GM23248 (cell line): ENCODE results near the gene ZNF579. TPM values are rescaled to one million over a fixed set of nuclear protein-coding genes. Genes with fewer than 3 reads are reported as not detected.
A peak's percentile ranks its signal among the peaks of the same experiment; 100 is the strongest.

Source experiments
- DNase-seq: peaks from one replicate; pipeline ENCODE4 v3.0.0-alpha.2; 2015
- H2AFZ ChIP-seq: fragments of 200-600 bp; sonication (generic); 2 replicates; pipeline ENCODE4 v1.6.1; 2016; ENCODE audit warnings: antibody characterized with exemption
- H3F3A ChIP-seq: fragments of 200-600 bp; sonication (generic); 2 replicates; pipeline ENCODE4 v1.6.1; 2016; ENCODE audit warnings: mild to moderate bottlenecking, antibody characterized with exemption, mixed run types; ENCODE audit not compliant: insufficient read depth
- H3K27ac ChIP-seq: fragments of 200-600 bp; sonication (generic); 2 replicates; pipeline ENCODE4 v1.5.1; 2016; ENCODE audit warnings: mild to moderate bottlenecking
- H3K27me3 ChIP-seq: fragments of 200-600 bp; sonication (generic); replicated peaks from 2 replicates; pipeline ENCODE4 v1.6.1; 2016; ENCODE audit warnings: mild to moderate bottlenecking; ENCODE audit not compliant: insufficient read depth
- H3K36me3 ChIP-seq: fragments of 200-600 bp; sonication (generic); 2 replicates; pipeline ENCODE4 v1.6.1; 2016; ENCODE audit warnings: low read depth, mild to moderate bottlenecking
- H3K4me1 ChIP-seq: fragments of 200-600 bp; sonication (generic); 2 replicates; pipeline ENCODE4 v1.6.1; 2016; ENCODE audit warnings: mild to moderate bottlenecking; ENCODE audit not compliant: insufficient read depth
- H3K4me2 ChIP-seq: fragments of 200-600 bp; sonication (generic); one replicate; pipeline ENCODE4 v1.6.1; 2016; ENCODE audit warnings: mild to moderate bottlenecking; ENCODE audit not compliant: unreplicated experiment
- H3K4me3 ChIP-seq: fragments of 200-600 bp; sonication (generic); 2 replicates; pipeline ENCODE4 v1.5.1; 2016; ENCODE audit warnings: mild to moderate bottlenecking
- H3K79me2 ChIP-seq: fragments of 200-600 bp; sonication (generic); 2 replicates; pipeline ENCODE4 v1.6.1; 2016; ENCODE audit warnings: mild to moderate bottlenecking; ENCODE audit not compliant: insufficient read depth
- H3K9ac ChIP-seq: fragments of 200-600 bp; sonication (generic); 2 replicates; pipeline ENCODE4 v1.6.1; 2016; ENCODE audit warnings: mild to moderate bottlenecking
- H3K9me2 ChIP-seq: fragments of 200-600 bp; sonication (generic); 2 replicates; pipeline ENCODE4 v1.6.1; 2016; ENCODE audit warnings: mixed run types, mild to moderate bottlenecking, moderate library complexity; ENCODE audit not compliant: insufficient read depth
- H3K9me3 ChIP-seq: fragments of 200-600 bp; sonication (generic); one replicate; pipeline ENCODE4 v1.6.1; 2017; ENCODE audit warnings: low read depth
- H4K20me1 ChIP-seq: fragments of 200-600 bp; sonication (generic); 2 replicates; pipeline ENCODE4 v1.6.0; 2016; ENCODE audit not compliant: insufficient read depth
- EZH2 ChIP-seq: fragments of 200-600 bp; sonication (generic); IDR thresholded peaks from 2 replicates; pipeline ENCODE4 v1.6.1; 2018; ENCODE audit warnings: antibody characterized with exemption, mild to moderate bottlenecking; ENCODE audit not compliant: insufficient read depth, poor library complexity, severe bottlenecking
- EZH2phosphoT487 ChIP-seq: fragments of 200-600 bp; sonication (generic); IDR thresholded peaks from 2 replicates; pipeline ENCODE4 v1.6.1; 2018; ENCODE audit warnings: antibody characterized with exemption, moderate library complexity, mild to moderate bottlenecking, low read depth; ENCODE audit not compliant: insufficient read depth
- WGBS, 2 experiments: methylation state at CpG; one replicate each; pipeline ENCODE4 v1.1.6; 2015 to 2017; ENCODE audit warnings: low lambda C conversion rate in 2 of 2, low coverage in 1 of 2; ENCODE audit errors: missing lambda C conversion rate in 2 of 2; 5-methylcytosine and 5-hydroxymethylcytosine counted together
- in situ Hi-C: fragments of 300-500 bp; cut with MboI; formaldehyde crosslinking; loops from 2 replicates; pipeline ENCODE4 v1.15.0; 2020
- polyA plus RNA-seq: library from polyadenylated mRNA; unstranded; fragments of >200 nt; fragmentation: Nextera tagmentation; extraction: Ambion mirVana; gene quantifications from 2 replicates; pipeline ENCODE4 v1.2.1, GENCODE V29; 2016
- total RNA-seq: library from RNA; depleted of rRNA; stranded (reverse); fragments of >200 nt; shearing (Covaris generic); gene quantifications from 2 replicates; pipeline ENCODE4 v1.2.3, GENCODE V29; 2014

Gene ZNF579
- total and polyA plus RNA-seq, 2 experiments from 2014 or later = 1.8 to 7.9 TPM

DNA sequence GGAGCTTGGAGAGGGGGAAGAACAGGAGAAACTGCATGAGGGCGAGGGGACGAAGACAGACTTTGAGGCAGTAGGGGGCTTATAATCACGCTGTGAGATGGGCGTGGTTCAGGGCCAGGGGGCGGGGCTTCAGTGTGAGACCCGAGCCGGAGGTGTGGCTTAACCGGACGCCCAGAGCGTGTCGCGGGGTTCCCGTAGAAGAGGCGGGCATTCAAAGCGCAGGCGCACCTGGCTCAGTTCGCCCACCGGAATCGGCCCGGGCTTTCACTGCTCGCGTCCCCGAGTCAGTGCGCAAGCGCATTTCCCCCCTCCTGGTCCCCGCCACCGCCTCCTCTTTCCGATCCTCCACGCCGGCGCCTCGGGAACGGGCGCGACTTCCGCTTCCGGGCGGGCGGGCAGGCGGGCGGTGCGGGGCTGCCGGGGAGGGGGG lies 24.6 kb upstream of the ZNF579 start:
- in situ Hi-C loops = no loop called here
- H3K4me2 ChIP-seq = peak overlapping the region; percentile 91
- 1% methylated on average over 17 to 28 of the region's 43 CpGs for WGBS, 2 experiments
- peak overlapping the region; percentile 91 for H3K9ac ChIP-seq
- H3K79me2 ChIP-seq = peaks cover 55% of the 10 kb centered on the region
- H3K27ac ChIP-seq = peak overlapping the region; percentile 80
- H3K4me3 ChIP-seq = peak overlapping the region; percentile 88
- peaks cover 18% of the 10 kb centered on the region for H3F3A ChIP-seq
- peak; percentile 99 for DNase-seq
- no peaks in the 10 kb centered on the region for H3K27me3 ChIP-seq
- peak overlapping the region; percentile 84 for H2AFZ ChIP-seq
- no peak for TF ChIP-seq EZH2phosphoT487
- H3K36me3 ChIP-seq = peaks cover 13% of the 10 kb centered on the region; the same call in 1 of the 2 replicates
- no peaks in the 10 kb centered on the region for H3K9me3 ChIP-seq
- H4K20me1 ChIP-seq = peaks cover 4% of the 10 kb centered on the region; the same call in 1 of the 2 replicates
- no peaks in the 10 kb centered on the region for H3K9me2 ChIP-seq
- peaks cover 15% of the 10 kb centered on the region for H3K4me1 ChIP-seq

DNA sequence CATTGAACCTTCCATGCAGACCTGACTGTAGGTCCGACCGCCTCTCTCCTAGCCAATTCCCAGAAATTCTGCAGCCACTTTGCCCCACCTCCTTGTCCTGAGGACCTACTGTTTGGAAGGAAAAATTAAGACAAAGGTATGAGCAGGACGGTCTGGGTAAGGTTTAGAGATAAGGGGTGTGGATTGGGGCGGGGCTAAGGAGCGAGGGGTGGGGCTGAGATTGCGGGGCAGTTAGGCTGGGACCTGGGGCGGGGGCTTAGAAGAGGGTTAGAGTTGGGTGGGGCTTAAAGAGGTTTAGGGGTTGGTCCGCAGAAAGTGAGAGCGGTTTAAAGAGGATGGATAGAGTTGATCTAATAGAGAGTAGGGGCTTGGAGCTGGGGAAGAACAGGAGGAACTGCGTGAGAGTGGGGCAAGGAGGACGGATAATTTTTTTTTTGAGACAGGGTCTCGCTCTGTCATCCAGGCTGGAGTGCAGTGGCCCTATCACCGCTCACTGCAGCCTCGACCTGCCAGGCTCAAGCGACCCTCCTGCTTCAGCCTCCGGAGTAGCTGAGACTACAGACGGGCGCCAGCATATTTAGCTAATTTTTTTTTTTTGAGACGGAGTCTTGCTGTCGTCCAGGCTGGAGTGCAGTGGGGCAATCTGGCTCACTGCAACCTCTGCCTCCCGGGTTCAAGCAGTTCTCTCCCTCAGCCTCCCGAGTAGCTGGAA lies 23.1 kb upstream of the ZNF579 start:
- TF ChIP-seq EZH2phosphoT487 = no peak
- TF ChIP-seq EZH2 = no peak
- Histone ChIP-seq H3F3A (peaks cover 18% of the 10 kb centered on the region), H3K27ac (peak overlapping the region; percentile 80; the same call in 1 of the 2 replicates), H3K27me3 (no peaks in the 10 kb centered on the region), H3K36me3 (no peaks in the 10 kb centered on the region), H3K4me3 (no peak overlapping the region), H4K20me1 (peaks cover 4% of the 10 kb centered on the region; the same call in 1 of the 2 replicates), H3K9me2 (no peaks in the 10 kb centered on the region), H3K4me1 (peaks cover 15% of the 10 kb centered on the region), H3K9me3 (no peaks in the 10 kb centered on the region), H3K79me2 (peaks cover 40% of the 10 kb centered on the region), H2AFZ (no peak overlapping the region), H3K4me2 (no peak overlapping the region), H3K9ac (no peak overlapping the region)
- no peak for DNase-seq
- 62 to 67% methylated on average over 21 to 22 of the region's 22 CpGs for WGBS, 2 experiments
- in situ Hi-C loops = no loop called here

DNA sequence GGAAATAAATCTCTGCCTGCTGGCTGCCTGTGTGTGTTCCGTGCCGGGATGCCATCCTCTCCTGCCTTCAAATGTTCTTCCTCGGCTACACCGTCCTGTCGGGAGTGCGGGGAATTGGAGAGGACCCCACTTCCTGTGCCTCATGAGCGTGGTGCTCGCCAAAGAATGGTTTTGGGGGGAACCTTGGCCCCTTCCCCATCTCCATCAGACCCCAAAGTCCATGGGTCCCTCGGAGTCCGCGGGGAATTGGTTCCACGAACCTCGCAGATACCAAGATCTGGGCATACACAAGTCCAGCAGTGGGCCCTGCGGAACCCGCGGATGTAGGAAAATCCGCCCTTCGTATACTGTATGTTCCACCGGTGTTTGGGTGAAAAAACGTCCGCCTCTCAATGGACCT lies 22.5 kb upstream of the ZNF579 start:
- Histone ChIP-seq H3K36me3 (no peaks in the 10 kb centered on the region), H3K4me3 (no peak overlapping the region), H3K4me1 (peaks cover 15% of the 10 kb centered on the region), H3K27ac (no peak overlapping the region), H3K9me2 (no peaks in the 10 kb centered on the region), H3F3A (peaks cover 21% of the 10 kb centered on the region), H3K27me3 (no peaks in the 10 kb centered on the region), H2AFZ (no peak overlapping the region), H3K9ac (no peak overlapping the region), H4K20me1 (peaks cover 4% of the 10 kb centered on the region; the same call in 1 of the 2 replicates), H3K79me2 (peaks cover 34% of the 10 kb centered on the region), H3K4me2 (no peak overlapping the region), H3K9me3 (no peaks in the 10 kb centered on the region)
- no peak for DNase-seq
- WGBS, 2 experiments = 93% methylated on average over 21 of the region's 21 CpGs
- in situ Hi-C loops = no loop called here
- no peak for TF ChIP-seq EZH2phosphoT487
- TF ChIP-seq EZH2 = no peak

DNA sequence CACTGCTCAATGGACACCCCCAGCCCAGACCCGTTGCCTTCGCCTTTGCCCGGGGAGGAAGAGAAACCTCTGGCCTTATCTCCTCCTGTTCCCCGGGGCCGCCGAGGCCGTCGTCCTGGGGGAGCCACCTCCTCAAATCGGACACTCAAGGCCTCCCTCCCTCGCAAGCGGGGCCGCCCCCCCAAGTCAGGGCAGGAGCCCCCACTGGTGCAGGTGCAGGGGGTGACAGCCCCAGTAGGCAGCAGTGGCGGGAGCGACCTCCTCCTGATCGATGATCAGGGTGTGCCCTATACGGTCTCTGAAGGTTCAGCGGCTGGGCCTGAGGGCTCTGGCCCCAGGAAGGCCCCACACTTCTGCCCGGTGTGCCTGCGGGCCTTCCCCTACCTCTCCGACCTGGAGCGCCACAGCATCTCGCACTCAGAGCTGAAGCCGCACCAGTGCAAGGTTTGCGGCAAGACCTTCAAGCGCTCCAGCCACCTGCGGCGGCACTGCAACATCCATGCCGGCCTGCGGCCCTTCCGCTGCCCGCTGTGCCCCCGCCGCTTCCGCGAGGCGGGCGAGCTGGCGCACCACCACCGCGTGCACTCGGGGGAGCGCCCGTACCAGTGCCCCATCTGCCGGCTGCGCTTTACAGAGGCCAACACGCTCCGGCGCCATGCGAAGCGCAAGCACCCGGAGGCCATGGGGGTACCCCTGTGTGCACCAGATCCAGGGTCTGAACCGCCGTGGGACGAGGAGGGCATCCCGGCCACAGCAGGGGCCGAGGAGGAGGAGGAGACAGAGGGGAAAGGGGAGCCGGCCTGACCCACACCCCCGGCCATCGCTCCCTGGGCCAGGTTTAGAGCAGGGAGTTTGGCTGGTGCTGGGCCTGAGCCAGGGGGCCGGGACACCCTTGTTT lies 21.7 kb upstream of the ZNF579 start:
- H3K79me2 ChIP-seq = peaks cover 26% of the 10 kb centered on the region
- H3K4me3 ChIP-seq = no peak overlapping the region
- peaks cover 21% of the 10 kb centered on the region for H3F3A ChIP-seq
- H3K9me2 ChIP-seq = no peaks in the 10 kb centered on the region
- peaks cover 15% of the 10 kb centered on the region for H3K4me1 ChIP-seq
- no peaks in the 10 kb centered on the region for H3K27me3 ChIP-seq
- no peak overlapping the region for H3K4me2 ChIP-seq
- 0 out of 2 replicates have a peak, but pooled peaks cover 4% of the 10 kb centered on the region for H4K20me1 ChIP-seq
- no peaks in the 10 kb centered on the region for H3K9me3 ChIP-seq
- in situ Hi-C loops = no loop called here
- WGBS, 2 experiments = 91 to 92% methylated on average over 53 to 60 of the region's 60 CpGs
- H2AFZ ChIP-seq = no peak overlapping the region
- no peak overlapping the region for H3K9ac ChIP-seq
- no peak for TF ChIP-seq EZH2phosphoT487
- no peak for TF ChIP-seq EZH2
- H3K27ac ChIP-seq = no peak overlapping the region
- H3K36me3 ChIP-seq = no peaks in the 10 kb centered on the region
- no peak for DNase-seq
